HG02981 (cell line): ENCODE measurements around the gene CTCF.
"Not testable (repeated sequence)": the region's sequence is repeated elsewhere in the genome, so short reads cannot be mapped to it uniquely, and the experiment has no call there.

Source experiments
- ATAC-seq: cut with Tn5 transposase; IDR thresholded peaks from one replicate; pipeline ENCODE4 v1.9.1; 2021; ENCODE audit warnings: mild to moderate bottlenecking, moderate library complexity; ENCODE audit not compliant: unreplicated experiment

Gene CTCF

GRCh38 chr16:67533024-67533560 is 29.2 kb upstream of the CTCF start:
- no peak for ATAC-seq

GRCh38 chr16:67533987-67534386 is 28.3 kb upstream of the CTCF start:
- not testable (repeated sequence) for ATAC-seq

GRCh38 chr16:67534431-67534830 is 27.9 kb upstream of the CTCF start:
- no peak for ATAC-seq

GRCh38 chr16:67535201-67535600 is 27.1 kb upstream of the CTCF start:
- no peak for ATAC-seq

GRCh38 chr16:67537270-67537635 is 25.1 kb upstream of the CTCF start:
- ATAC-seq, result no peak

- no peak for ATAC-seq
These were observed 24.4 kb upstream of the CTCF start for GRCh38 chr16:67537636-67538591.

GRCh38 chr16:67538666-67539101 is 23.6 kb upstream of the CTCF start:
- ATAC-seq, result no peak

- no peak for ATAC-seq
These were observed 23.1 kb upstream of the CTCF start for GRCh38 chr16:67539271-67539670.

- no peak for ATAC-seq
These were observed 22.4 kb upstream of the CTCF start for GRCh38 chr16:67539691-67540635.

GRCh38 chr16:67540756-67541155 is 21.6 kb upstream of the CTCF start:
- ATAC-seq, result no peak

- ATAC-seq, result no peak
These were observed 20.7 kb upstream of the CTCF start for GRCh38 chr16:67541391-67542263.

GRCh38 chr16:67542464-67542863 is 19.9 kb upstream of the CTCF start:
- no peak for ATAC-seq

GRCh38 chr16:67543036-67543435 is 19.3 kb upstream of the CTCF start:
- ATAC-seq, result no peak

GRCh38 chr16:67543582-67543981 is 18.7 kb upstream of the CTCF start:
- no peak for ATAC-seq

GRCh38 chr16:67544329-67544841 is 17.9 kb upstream of the CTCF start:
- ATAC-seq, result no peak

- ATAC-seq, result no peak
These were observed 17.3 kb upstream of the CTCF start for GRCh38 chr16:67544844-67545664.

- no peak for ATAC-seq
These were observed 16.7 kb upstream of the CTCF start for GRCh38 chr16:67545665-67546024.

- ATAC-seq, result no peak
These were observed 16.2 kb upstream of the CTCF start for GRCh38 chr16:67546091-67546501.

- no peak for ATAC-seq
These were observed 15.4 kb upstream of the CTCF start for GRCh38 chr16:67546761-67547422.
